ENCODE data around the gene CASTOR1. TPM values are rescaled to one million over a fixed set of nuclear protein-coding genes. Genes with fewer than 3 reads are reported as not detected.
A peak's percentile ranks its signal among the peaks of the same experiment; 100 is the strongest.

Gene CASTOR1
- total RNA-seq, 1 experiment from 2014 or later: 8.4 TPM

GRCh38 chr22:30265131-30265720 is 24.1 kb downstream of the CASTOR1 start:
- Histone ChIP-seq H3K27ac (ENCODE audit: low read length) (no peak overlapping the region), H3K4me2 (ENCODE audit: low read depth, low read length, poor library complexity, severe bottlenecking) (peak overlapping the region; percentile 93), H3K4me1 (ENCODE audit: low read length) (peaks cover 26% of the 10 kb centered on the region), H3K9ac (ENCODE audit: low read length) (peak overlapping the region; percentile 88), H4K20me1 (ENCODE audit: insufficient read depth, low read depth, low read length) (peaks cover 14% of the 10 kb centered on the region; the same call in 1 of the 2 replicates), H3K9me3 (ENCODE audit: low read length) (no peaks in the 10 kb centered on the region), H3K79me2 (ENCODE audit: low read length) (no peaks in the 10 kb centered on the region), H3K4me3 (ENCODE audit: low read length) (peak overlapping the region; percentile 79; the same call in 1 of the 2 replicates), H3K27me3 (ENCODE audit: low read length) (no peaks in the 10 kb centered on the region), H2AFZ (ENCODE audit: low read length) (peak overlapping the region; percentile 81; the same call in 1 of the 2 replicates), H3K9me2 (replicated peaks; ENCODE audit: insufficient read depth, low read length) (no peaks in the 10 kb centered on the region), H3K36me3 (ENCODE audit: insufficient read depth, low read length) (no peaks in the 10 kb centered on the region)
- DNase-seq: no peak

DNA sequence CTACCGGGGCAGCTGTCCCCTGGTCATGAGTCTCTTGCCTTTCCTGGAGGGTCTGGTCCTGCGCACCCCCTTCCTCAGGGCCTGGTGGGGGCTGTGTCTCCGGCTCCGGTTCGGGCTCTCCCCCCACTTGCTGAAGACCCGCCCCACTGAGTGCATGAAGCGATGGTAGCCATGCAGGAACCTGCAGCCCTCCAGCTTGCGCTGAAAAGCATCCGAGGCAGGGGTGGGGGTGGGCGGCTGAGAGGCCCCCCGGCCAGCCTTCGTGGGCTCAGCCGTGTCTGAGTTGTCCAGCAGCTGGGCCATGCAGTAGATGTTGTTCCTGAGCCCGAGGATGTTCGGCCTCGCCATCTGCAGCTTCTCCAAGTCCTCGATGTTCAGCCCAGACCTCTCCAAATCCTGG is 25.4 kb downstream of the CASTOR1 start:
- Histone ChIP-seq H3K9ac (ENCODE audit: low read length) (no peak overlapping the region), H3K4me3 (ENCODE audit: low read length) (no peak overlapping the region), H3K4me1 (ENCODE audit: low read length) (peaks cover 26% of the 10 kb centered on the region), H2AFZ (ENCODE audit: low read length) (no peak overlapping the region), H3K4me2 (ENCODE audit: low read depth, low read length, poor library complexity, severe bottlenecking) (no peak overlapping the region), H3K27me3 (ENCODE audit: low read length) (no peaks in the 10 kb centered on the region), H4K20me1 (ENCODE audit: insufficient read depth, low read depth, low read length) (peaks cover 14% of the 10 kb centered on the region; the same call in 1 of the 2 replicates), H3K9me3 (ENCODE audit: low read length) (no peaks in the 10 kb centered on the region), H3K36me3 (ENCODE audit: insufficient read depth, low read length) (no peaks in the 10 kb centered on the region), H3K27ac (ENCODE audit: low read length) (no peak overlapping the region), H3K79me2 (ENCODE audit: low read length) (no peaks in the 10 kb centered on the region), H3K9me2 (replicated peaks; ENCODE audit: insufficient read depth, low read length) (no peaks in the 10 kb centered on the region)
- no peak for DNase-seq

GRCh38 chr22:30262917-30263741 is 26.2 kb downstream of the CASTOR1 start:
- Histone ChIP-seq H3K27ac (ENCODE audit: low read length) (no peak overlapping the region), H2AFZ (ENCODE audit: low read length) (peak overlapping the region; percentile 53), H4K20me1 (ENCODE audit: insufficient read depth, low read depth, low read length) (peaks cover 12% of the 10 kb centered on the region; the same call in 1 of the 2 replicates), H3K9ac (ENCODE audit: low read length) (peak overlapping the region; percentile 34), H3K9me2 (replicated peaks; ENCODE audit: insufficient read depth, low read length) (no peaks in the 10 kb centered on the region), H3K4me1 (ENCODE audit: low read length) (peaks cover 26% of the 10 kb centered on the region), H3K79me2 (ENCODE audit: low read length) (no peaks in the 10 kb centered on the region), H3K36me3 (ENCODE audit: insufficient read depth, low read length) (no peaks in the 10 kb centered on the region), H3K27me3 (ENCODE audit: low read length) (no peaks in the 10 kb centered on the region), H3K4me3 (ENCODE audit: low read length) (no peak overlapping the region), H3K4me2 (ENCODE audit: low read depth, low read length, poor library complexity, severe bottlenecking) (peak overlapping the region; percentile 52), H3K9me3 (ENCODE audit: low read length) (no peaks in the 10 kb centered on the region)
- peak; percentile 92 for DNase-seq

DNA sequence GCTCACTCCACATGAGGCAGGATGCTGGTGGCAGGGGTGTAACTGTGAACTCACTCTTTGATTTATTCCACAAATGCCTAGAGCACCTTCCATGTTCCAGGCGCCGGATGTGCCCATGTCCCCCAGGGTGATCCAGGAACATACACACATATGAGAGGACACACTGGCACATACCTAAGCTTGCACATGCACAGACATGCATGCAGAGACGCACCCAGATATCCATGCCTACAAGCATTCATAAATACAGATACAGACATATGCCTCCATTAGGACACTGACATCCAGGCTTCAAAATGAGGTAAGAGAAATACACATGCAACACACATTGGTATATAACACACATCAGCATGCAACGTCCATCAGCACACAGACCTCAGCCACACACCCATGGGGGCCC is 27.2 kb downstream of the CASTOR1 start:
- H3K4me2 ChIP-seq (ENCODE audit: low read depth, low read length, poor library complexity, severe bottlenecking): no peak overlapping the region
- H3K9ac ChIP-seq (ENCODE audit: low read length): no peak overlapping the region
- H3K4me3 ChIP-seq (ENCODE audit: low read length): no peak overlapping the region
- no peaks in the 10 kb centered on the region for H3K36me3 ChIP-seq (ENCODE audit: insufficient read depth, low read length)
- H3K79me2 ChIP-seq (ENCODE audit: low read length): no peaks in the 10 kb centered on the region
- no peaks in the 10 kb centered on the region for H3K9me3 ChIP-seq (ENCODE audit: low read length)
- no peaks in the 10 kb centered on the region for H3K9me2 ChIP-seq (replicated peaks; ENCODE audit: insufficient read depth, low read length)
- DNase-seq: no peak
- H3K4me1 ChIP-seq (ENCODE audit: low read length): peaks cover 23% of the 10 kb centered on the region
- H3K27ac ChIP-seq (ENCODE audit: low read length): no peak overlapping the region
- no peak overlapping the region for H2AFZ ChIP-seq (ENCODE audit: low read length)
- H4K20me1 ChIP-seq (ENCODE audit: insufficient read depth, low read depth, low read length): peaks cover 2% of the 10 kb centered on the region; the same call in 1 of the 2 replicates
- no peaks in the 10 kb centered on the region for H3K27me3 ChIP-seq (ENCODE audit: low read length)

- Histone ChIP-seq H3K9ac (ENCODE audit: low read length) (no peak overlapping the region), H3K79me2 (ENCODE audit: low read length) (no peaks in the 10 kb centered on the region), H3K27ac (ENCODE audit: low read length) (no peak overlapping the region), H3K4me3 (ENCODE audit: low read length) (no peak overlapping the region), H3K36me3 (ENCODE audit: insufficient read depth, low read length) (no peaks in the 10 kb centered on the region), H3K4me2 (ENCODE audit: low read depth, low read length, poor library complexity, severe bottlenecking) (no peak overlapping the region), H2AFZ (ENCODE audit: low read length) (no peak overlapping the region), H3K27me3 (ENCODE audit: low read length) (no peaks in the 10 kb centered on the region), H3K9me3 (ENCODE audit: low read length) (no peaks in the 10 kb centered on the region), H4K20me1 (ENCODE audit: insufficient read depth, low read depth, low read length) (no peaks in the 10 kb centered on the region), H3K4me1 (ENCODE audit: low read length) (peaks cover 19% of the 10 kb centered on the region), H3K9me2 (replicated peaks; ENCODE audit: insufficient read depth, low read length) (no peaks in the 10 kb centered on the region)
- DNase-seq: no peak
Observed at GRCh38 chr22:30261134-30261533, 28.2 kb downstream of the CASTOR1 start.

- H3K79me2 ChIP-seq (ENCODE audit: low read length): no peaks in the 10 kb centered on the region
- H3K4me3 ChIP-seq (ENCODE audit: low read length): no peak overlapping the region
- H3K4me1 ChIP-seq (ENCODE audit: low read length): peaks cover 14% of the 10 kb centered on the region
- H2AFZ ChIP-seq (ENCODE audit: low read length): no peak overlapping the region
- no peaks in the 10 kb centered on the region for H3K9me3 ChIP-seq (ENCODE audit: low read length)
- no peak for DNase-seq
- H3K27ac ChIP-seq (ENCODE audit: low read length): no peak overlapping the region
- H3K4me2 ChIP-seq (ENCODE audit: low read depth, low read length, poor library complexity, severe bottlenecking): no peak overlapping the region
- no peaks in the 10 kb centered on the region for H4K20me1 ChIP-seq (ENCODE audit: insufficient read depth, low read depth, low read length)
- no peaks in the 10 kb centered on the region for H3K36me3 ChIP-seq (ENCODE audit: insufficient read depth, low read length)
- H3K9me2 ChIP-seq (replicated peaks; ENCODE audit: insufficient read depth, low read length): no peaks in the 10 kb centered on the region
- H3K9ac ChIP-seq (ENCODE audit: low read length): no peak overlapping the region
- no peaks in the 10 kb centered on the region for H3K27me3 ChIP-seq (ENCODE audit: low read length)
Observed at GRCh38 chr22:30260682-30261081, 28.6 kb downstream of the CASTOR1 start.

GRCh38 chr22:30260276-30260675 is 29.0 kb downstream of the CASTOR1 start:
- H3K4me2 ChIP-seq (ENCODE audit: low read depth, low read length, poor library complexity, severe bottlenecking): no peak overlapping the region

DNA sequence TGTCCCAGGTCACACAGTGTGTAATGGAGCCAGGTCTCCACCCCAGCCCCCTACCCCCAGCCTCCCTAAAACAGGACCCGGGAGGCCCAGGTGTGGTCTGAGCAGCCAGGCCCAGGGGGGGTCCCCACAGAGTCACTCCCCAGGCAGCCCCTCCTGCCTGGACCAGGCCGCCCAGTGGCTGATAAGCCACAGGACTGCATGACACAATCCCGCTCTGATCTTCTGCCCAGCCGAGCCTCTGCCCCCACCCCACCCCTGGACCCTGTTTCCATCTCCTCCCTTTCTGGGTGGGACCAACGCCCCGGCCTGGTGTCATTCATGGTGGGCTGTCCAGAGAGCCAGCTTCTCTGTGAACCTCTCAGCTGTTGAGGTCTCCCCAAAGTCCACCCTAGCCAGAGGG is 35.0 kb downstream of the CASTOR1 start:
- H3K36me3 ChIP-seq (ENCODE audit: insufficient read depth, low read length): no peaks in the 10 kb centered on the region
- H3K4me1 ChIP-seq (ENCODE audit: low read length): peaks cover 6% of the 10 kb centered on the region
- H3K79me2 ChIP-seq (ENCODE audit: low read length): no peaks in the 10 kb centered on the region
- H3K9me3 ChIP-seq (ENCODE audit: low read length): no peaks in the 10 kb centered on the region
- H3K4me2 ChIP-seq (ENCODE audit: low read depth, low read length, poor library complexity, severe bottlenecking): no peak overlapping the region
- no peak for DNase-seq
- no peaks in the 10 kb centered on the region for H3K9me2 ChIP-seq (replicated peaks; ENCODE audit: insufficient read depth, low read length)
- no peaks in the 10 kb centered on the region for H4K20me1 ChIP-seq (ENCODE audit: insufficient read depth, low read depth, low read length)
- no peak overlapping the region for H3K27ac ChIP-seq (ENCODE audit: low read length)
- no peaks in the 10 kb centered on the region for H3K27me3 ChIP-seq (ENCODE audit: low read length)
- no peak overlapping the region for H2AFZ ChIP-seq (ENCODE audit: low read length)
- H3K9ac ChIP-seq (ENCODE audit: low read length): no peak overlapping the region
- H3K4me3 ChIP-seq (ENCODE audit: low read length): no peak overlapping the region

More at GRCh38 chr22:30260276-30260675, 29.0 kb downstream of the CASTOR1 start:
- Histone ChIP-seq H3K9me2 (replicated peaks; ENCODE audit: insufficient read depth, low read length) (no peaks in the 10 kb centered on the region), H3K79me2 (ENCODE audit: low read length) (no peaks in the 10 kb centered on the region), H3K27me3 (ENCODE audit: low read length) (no peaks in the 10 kb centered on the region), H2AFZ (ENCODE audit: low read length) (no peak overlapping the region), H3K36me3 (ENCODE audit: insufficient read depth, low read length) (no peaks in the 10 kb centered on the region), H3K9ac (ENCODE audit: low read length) (no peak overlapping the region), H4K20me1 (ENCODE audit: insufficient read depth, low read depth, low read length) (no peaks in the 10 kb centered on the region), H3K4me1 (ENCODE audit: low read length) (peaks cover 11% of the 10 kb centered on the region), H3K9me3 (ENCODE audit: low read length) (no peaks in the 10 kb centered on the region), H3K27ac (ENCODE audit: low read length) (no peak overlapping the region), H3K4me3 (ENCODE audit: low read length) (no peak overlapping the region)
- no peak for DNase-seq

Measured in Karpas-422 (cell line).